ENCODE measurements around the gene RAP1A.

DNA sequence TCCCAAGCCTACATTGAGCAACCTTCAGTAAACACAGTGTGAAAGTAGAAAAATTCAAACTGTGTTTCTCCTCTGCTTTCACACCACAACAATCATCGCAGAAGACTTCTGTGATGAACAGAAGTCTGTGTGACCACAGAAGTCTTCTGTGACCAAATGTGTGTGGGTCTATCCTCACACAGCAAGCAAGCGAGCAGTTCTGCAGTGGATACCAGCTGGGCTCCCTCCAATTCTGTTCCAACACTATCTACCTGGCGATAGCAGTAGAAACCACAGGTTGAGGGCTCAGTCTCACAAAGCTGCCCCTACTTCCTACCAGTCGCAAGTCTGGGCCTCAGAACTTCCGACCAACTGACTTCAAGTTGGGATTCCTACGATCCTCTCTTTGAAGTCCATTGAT is 21.0 kb upstream of the RAP1A start:
- TF ChIP-seq GATA3 (IDR thresholded peaks at IDR 0.05; ENCODE audit: low read depth, low read length) (no peak), GATA2 (IDR thresholded peaks at IDR 0.05; ENCODE audit: low read depth, low read length) (no peak)
